OCI-LY1 (cell line): ENCODE data around the gene HSPA12A.

Source experiments
- H2AFZ ChIP-seq: fragments of 200-600 bp; sonication (generic), shearing (Covaris generic); 2 replicates; pipeline ENCODE4 v1.6.0; 2014; ENCODE audit warnings: antibody characterized with exemption, mild to moderate bottlenecking, low read length
- H3F3A ChIP-seq: fragments of 200-600 bp; sonication (generic), shearing (Covaris generic); 2 replicates; pipeline ENCODE4 v1.6.0; 2014; ENCODE audit warnings: mild to moderate bottlenecking, antibody characterized with exemption, low read length, moderate library complexity; ENCODE audit not compliant: insufficient read depth
- H3K27ac ChIP-seq: fragments of 200-600 bp; sonication (generic); 2 replicates; pipeline ENCODE4 v1.5.1; 2014; ENCODE audit warnings: low read length, mixed run types, mild to moderate bottlenecking, low read depth; ENCODE audit not compliant: poor library complexity, severe bottlenecking
- H3K27me3 ChIP-seq: fragments of 200-600 bp; sonication (generic); 2 replicates; pipeline ENCODE4 v1.6.0; 2014; ENCODE audit warnings: antibody characterized with exemption, mild to moderate bottlenecking, low read length, moderate library complexity; ENCODE audit not compliant: insufficient read depth
- H3K36me3 ChIP-seq: fragments of 200-600 bp; sonication (generic); 2 replicates; pipeline ENCODE4 v1.6.1; 2014; ENCODE audit warnings: mild to moderate bottlenecking, antibody characterized with exemption, low read length, moderate library complexity, mixed read lengths; ENCODE audit not compliant: insufficient read depth
- H3K4me1 ChIP-seq: fragments of 200-600 bp; sonication (generic); 2 replicates; pipeline ENCODE4 v1.5.1; 2014; ENCODE audit warnings: mild to moderate bottlenecking, low read length, moderate library complexity; ENCODE audit not compliant: insufficient read depth, severe bottlenecking
- H3K4me2 ChIP-seq: fragments of 200-600 bp; sonication (generic), shearing (Covaris generic); 2 replicates; pipeline ENCODE4 v1.6.1; 2014; ENCODE audit warnings: low read length
- H3K4me3 ChIP-seq: fragments of 200-600 bp; sonication (generic); 2 replicates; pipeline ENCODE4 v1.5.1; 2014; ENCODE audit warnings: low read length, low read depth, mild to moderate bottlenecking, mixed read lengths; ENCODE audit not compliant: poor library complexity, severe bottlenecking
- H3K79me2 ChIP-seq: fragments of 200-600 bp; shearing (Covaris generic); 2 replicates; pipeline ENCODE4 v1.6.1; 2016; ENCODE audit warnings: mixed run types, low read length, mixed read lengths; ENCODE audit not compliant: insufficient read depth
- H3K9ac ChIP-seq: fragments of 200-600 bp; sonication (generic), shearing (Covaris generic); 2 replicates; pipeline ENCODE4 v1.6.1; 2014; ENCODE audit warnings: mild to moderate bottlenecking, low read length, mixed read lengths
- H3K9me2 ChIP-seq: fragments of 200-600 bp; sonication (generic), shearing (Covaris generic); 2 replicates; pipeline ENCODE4 v1.6.1; 2014; ENCODE audit warnings: low read depth, mild to moderate bottlenecking, low read length, mixed read lengths
- H3K9me3 ChIP-seq: fragments of 200-600 bp; shearing (Covaris generic); 2 replicates; pipeline ENCODE4 v1.6.1; 2014; ENCODE audit warnings: low read length, mixed read lengths
- H4K20me1 ChIP-seq: fragments of 200-600 bp; sonication (generic), shearing (Covaris generic); 2 replicates; pipeline ENCODE4 v1.6.0; 2016; ENCODE audit warnings: mild to moderate bottlenecking, low read length; ENCODE audit not compliant: insufficient read depth
- CTCF ChIP-seq: fragments of 200-600 bp; sonication (generic), shearing (Covaris generic); IDR thresholded peaks from 2 replicates; pipeline ENCODE4 v1.5.1; 2017; ENCODE audit warnings: mild to moderate bottlenecking, antibody characterized with exemption, low read length, moderate library complexity, mixed read lengths
- EZH2 ChIP-seq: fragments of 200-600 bp; sonication (generic), shearing (Covaris generic); IDR thresholded peaks from 2 replicates; pipeline ENCODE4 v1.8.0; 2017; ENCODE audit warnings: borderline replicate concordance, mixed run types, mild to moderate bottlenecking, antibody characterized with exemption, low read length, moderate library complexity, mixed read lengths

The HSPA12A gene

GRCh38 chr10:116704926-116705325, 37.4 kb downstream of the HSPA12A start:
- Histone ChIP-seq H3K9me3 (no peaks in the 10 kb centered on the region), H3K27ac (no peak overlapping the region), H3K9ac (no peak overlapping the region), H3K4me3 (no peak overlapping the region), H4K20me1 (no peaks in the 10 kb centered on the region), H3K9me2 (no peaks in the 10 kb centered on the region), H3F3A (no peaks in the 10 kb centered on the region), H2AFZ (no peak overlapping the region), H3K79me2 (no peaks in the 10 kb centered on the region), H3K36me3 (no peaks in the 10 kb centered on the region), H3K4me1 (no peaks in the 10 kb centered on the region), H3K27me3 (no peaks in the 10 kb centered on the region), H3K4me2 (no peak overlapping the region)
- TF ChIP-seq EZH2, result no peak
- TF ChIP-seq CTCF, result no peak

DNA sequence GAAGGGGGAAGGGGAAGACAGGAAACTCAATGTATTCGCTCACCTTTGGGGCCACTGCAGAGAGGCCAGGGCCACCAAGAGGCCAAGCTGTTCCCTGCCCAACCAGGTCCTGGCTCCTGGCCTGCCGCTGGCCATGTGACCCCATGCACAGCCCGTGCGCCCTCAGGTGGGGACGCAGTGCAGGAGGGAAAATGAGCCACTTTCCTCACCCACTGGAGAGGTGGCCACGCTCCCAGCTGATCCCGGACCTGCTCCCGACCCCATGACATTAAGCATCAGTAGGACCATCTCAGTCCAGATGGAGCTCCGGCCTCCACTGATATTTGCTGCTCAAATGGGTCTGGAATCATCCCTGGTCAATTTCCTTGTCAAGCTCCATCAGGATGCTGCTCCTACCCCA, 40.2 kb downstream of the HSPA12A start:
- no peaks in the 10 kb centered on the region for H3K36me3 ChIP-seq
- no peaks in the 10 kb centered on the region for H4K20me1 ChIP-seq
- no peaks in the 10 kb centered on the region for H3F3A ChIP-seq
- no peak overlapping the region for H3K27ac ChIP-seq
- no peak overlapping the region for H2AFZ ChIP-seq
- TF ChIP-seq EZH2 (no peak), CTCF (no peak)
- H3K27me3 ChIP-seq, result no peaks in the 10 kb centered on the region
- no peaks in the 10 kb centered on the region for H3K4me1 ChIP-seq
- H3K9me3 ChIP-seq, result no peaks in the 10 kb centered on the region
- H3K4me2 ChIP-seq, result no peak overlapping the region
- H3K9me2 ChIP-seq, result no peaks in the 10 kb centered on the region
- H3K4me3 ChIP-seq, result no peak overlapping the region
- H3K79me2 ChIP-seq, result no peaks in the 10 kb centered on the region
- no peak overlapping the region for H3K9ac ChIP-seq

DNA sequence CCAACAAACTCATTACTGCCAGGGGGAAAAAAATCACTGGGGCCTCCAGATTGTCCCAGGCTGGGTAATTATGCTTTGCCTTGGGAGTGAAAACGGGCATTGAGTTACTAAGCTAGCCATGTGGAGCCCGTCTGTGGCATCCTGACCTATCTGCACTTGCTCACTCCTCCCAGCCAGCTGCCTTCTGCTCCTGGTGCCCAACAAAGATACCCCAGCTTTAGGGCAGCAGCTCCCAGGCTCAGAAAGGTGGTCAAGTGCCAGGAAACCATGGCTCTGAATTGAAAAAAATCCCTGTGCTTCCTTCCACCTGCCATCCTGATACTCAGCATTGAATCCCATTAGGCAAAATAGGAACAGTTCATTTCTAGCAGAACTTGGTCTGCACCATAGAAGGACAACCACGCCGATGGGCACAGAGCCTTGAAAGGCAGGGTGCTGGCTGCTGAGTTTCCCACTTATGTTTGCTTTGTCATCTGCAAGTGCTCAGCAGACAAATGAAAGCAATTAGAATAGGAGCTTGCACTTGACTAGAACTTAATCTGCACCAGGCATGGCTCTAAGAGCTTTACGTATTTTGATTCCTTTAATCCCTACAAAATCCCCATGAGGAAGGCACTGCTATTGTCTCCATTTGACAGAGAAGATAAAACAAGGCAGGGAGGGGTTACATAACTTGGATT, 42.8 kb downstream of the HSPA12A start:
- no peak overlapping the region for H3K9ac ChIP-seq
- no peaks in the 10 kb centered on the region for H4K20me1 ChIP-seq
- H3K4me1 ChIP-seq, result no peaks in the 10 kb centered on the region
- no peak overlapping the region for H3K27ac ChIP-seq
- H3K36me3 ChIP-seq, result no peaks in the 10 kb centered on the region
- no peaks in the 10 kb centered on the region for H3K27me3 ChIP-seq
- no peak for TF ChIP-seq CTCF
- TF ChIP-seq EZH2, result no peak
- no peak overlapping the region for H3K4me3 ChIP-seq
- H3K4me2 ChIP-seq, result no peak overlapping the region
- H3K9me3 ChIP-seq, result no peaks in the 10 kb centered on the region
- no peak overlapping the region for H2AFZ ChIP-seq
- no peaks in the 10 kb centered on the region for H3F3A ChIP-seq
- H3K9me2 ChIP-seq, result no peaks in the 10 kb centered on the region
- no peaks in the 10 kb centered on the region for H3K79me2 ChIP-seq
